GM10847 (cell line): Measurements from ENCODE around the gene ELAVL4.

Experiments
- POLR2A ChIP-seq: IDR thresholded peaks from 2 replicates; pipeline ENCODE4 v1.6.1; 2011; ENCODE audit not compliant: insufficient read length; ENCODE audit errors: extremely low read depth

ELAVL4 gene

DNA sequence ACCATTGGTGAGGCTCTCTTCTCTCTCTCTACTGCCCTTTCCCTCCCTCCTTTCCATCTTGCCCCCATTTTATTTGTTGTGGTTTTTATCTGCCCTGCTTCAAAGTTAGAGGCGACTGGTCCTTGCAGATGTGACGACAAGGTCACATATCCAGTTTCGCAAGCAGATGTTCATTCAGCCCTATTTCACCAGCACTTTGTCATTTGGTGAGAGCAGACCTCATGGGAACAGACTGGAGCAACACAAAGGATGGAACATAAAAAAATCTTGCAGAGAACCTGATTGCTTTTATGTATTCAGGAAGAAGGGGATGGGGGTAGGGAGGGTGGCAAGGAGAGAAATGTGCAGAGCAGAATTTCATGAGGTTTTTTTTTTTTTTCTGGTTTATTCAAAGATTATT, 84.3 kb downstream of the ELAVL4 start:
- TF ChIP-seq POLR2A, result no peak

DNA sequence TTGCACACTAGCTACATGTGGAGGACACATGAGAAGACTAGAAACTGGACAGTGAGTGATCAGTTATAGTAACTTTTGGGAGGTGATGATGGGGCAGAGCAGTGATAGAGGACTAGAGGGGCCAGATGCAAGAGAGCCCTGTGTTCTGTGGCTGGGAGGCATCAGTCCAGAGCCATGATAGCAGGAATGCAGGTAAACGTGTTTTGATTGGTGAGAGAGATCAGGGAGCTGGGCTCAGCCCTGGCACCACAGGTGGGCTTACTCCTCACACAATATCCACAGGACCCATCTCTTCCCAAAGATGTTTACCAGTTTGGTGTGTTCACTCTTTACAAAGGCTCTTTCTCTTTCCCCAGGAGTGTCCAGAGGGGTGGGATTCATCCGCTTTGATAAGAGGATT, 86.5 kb downstream of the ELAVL4 start:
- no peak for TF ChIP-seq POLR2A

DNA sequence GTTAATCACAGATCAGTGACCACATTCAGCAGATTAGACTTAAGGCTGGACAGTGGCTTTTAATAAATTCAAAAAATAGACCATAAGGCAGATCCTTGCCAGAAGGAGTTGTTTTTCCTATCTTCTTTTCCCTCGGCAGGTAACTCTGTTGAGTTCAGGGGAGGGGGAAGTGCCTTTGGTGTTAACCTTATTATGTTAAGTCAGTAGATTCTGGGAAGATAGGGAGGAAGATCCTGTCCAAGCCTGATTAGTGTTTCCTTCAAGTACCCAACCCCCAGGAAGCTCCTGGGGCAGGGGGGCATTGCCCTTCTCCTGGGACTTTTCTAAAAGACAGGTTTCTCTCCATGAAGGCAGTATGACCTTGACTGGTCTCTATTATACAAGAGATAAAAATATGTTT, 87.4 kb downstream of the ELAVL4 start:
- no peak for TF ChIP-seq POLR2A

DNA sequence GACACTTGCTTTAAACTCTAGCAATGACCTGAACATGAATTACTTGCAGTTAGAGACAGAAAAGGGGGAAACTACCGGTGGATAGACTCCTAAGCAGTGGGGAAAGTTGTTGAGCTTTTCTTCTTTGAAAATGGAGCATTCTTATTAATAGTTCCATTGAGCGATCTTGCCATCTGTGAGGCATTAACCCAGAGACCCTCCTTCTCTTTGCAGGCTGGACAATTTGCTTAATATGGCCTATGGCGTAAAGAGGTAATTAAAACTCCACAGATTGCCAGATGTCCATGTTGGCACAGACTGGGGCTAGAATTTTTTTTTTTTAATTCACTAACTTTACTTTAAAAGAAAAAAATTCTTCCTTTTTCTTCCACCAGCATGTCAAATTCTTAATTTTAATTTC, 88.5 kb downstream of the ELAVL4 start:
- TF ChIP-seq POLR2A, result no peak

DNA sequence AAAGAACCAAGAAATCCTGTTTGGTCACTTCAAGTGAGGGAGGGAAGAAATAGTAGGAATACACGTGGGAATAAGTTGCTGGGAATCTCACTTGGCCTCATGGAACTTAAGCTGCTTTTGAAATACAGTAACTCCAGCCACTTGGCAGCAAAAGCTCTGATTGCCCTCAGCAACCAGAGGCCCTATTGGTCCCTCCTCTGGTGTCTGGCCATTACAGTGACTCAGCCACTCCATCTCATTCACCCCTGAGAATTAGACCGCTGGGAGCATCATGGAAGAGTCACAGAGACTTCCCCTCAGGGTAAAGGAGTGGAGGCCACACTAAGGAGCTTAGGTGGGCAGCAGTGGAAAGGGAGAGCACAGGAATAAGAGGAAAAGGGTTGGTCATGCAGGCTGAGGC, 99.6 kb downstream of the ELAVL4 start:
- TF ChIP-seq POLR2A, result no peak

DNA sequence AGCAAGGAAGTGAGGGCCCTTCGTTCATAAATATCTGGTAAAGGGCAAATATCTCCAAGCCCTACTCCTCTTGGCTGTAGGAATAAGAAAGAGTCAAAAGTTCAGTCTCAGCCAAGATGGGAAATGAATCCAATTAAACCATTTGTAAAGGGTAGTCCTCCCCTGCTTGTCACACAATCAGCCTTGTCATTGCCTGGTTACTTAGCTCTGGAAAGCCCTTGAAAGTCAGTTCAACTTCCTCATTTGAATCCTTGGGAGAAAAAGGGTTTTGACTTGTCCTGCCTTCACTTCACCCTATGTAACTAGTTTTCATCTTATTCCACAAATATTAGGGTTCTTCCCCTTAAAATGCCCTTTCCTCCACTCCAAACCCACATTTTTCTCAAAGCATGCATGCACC, 100.0 kb downstream of the ELAVL4 start:
- TF ChIP-seq POLR2A, result no peak

DNA sequence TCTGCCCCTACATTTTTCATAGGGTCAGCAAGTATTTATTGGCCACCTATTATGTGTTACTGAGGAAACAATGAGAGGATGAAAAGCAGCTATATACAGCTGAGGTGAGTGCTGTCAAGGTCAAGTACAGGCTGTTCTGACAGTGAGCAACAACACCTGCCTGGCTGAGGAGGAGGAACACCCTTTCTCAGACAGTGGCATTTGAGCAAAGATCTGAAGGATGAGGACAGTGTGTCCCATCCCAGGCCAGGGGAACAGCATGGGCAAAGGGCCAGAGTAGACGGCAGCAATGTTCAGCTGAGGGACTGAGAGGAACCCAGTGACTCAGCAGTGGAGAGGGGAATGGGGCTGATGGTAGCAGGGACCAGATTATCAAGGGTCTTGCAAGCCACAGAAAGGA, 101.0 kb downstream of the ELAVL4 start:
- no peak for TF ChIP-seq POLR2A

DNA sequence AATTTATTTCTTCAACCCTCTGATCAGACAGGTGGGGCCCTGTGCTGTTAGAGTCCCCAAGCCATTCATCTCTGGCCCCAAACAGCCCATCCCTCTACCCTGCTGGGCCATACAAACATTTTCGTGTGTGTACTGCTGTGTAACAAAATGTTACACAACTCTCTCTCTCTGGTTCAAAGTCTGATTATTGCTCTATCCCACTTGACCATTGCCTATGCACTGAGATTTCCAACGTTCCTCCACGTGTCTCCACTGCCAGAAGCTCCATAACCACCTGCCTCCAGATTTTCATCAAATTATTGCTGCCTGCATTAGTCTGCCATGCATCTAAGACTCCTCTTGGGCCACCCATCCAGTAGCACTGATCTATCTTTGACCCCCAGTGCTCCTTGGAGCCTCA, 104.8 kb downstream of the ELAVL4 start:
- no peak for TF ChIP-seq POLR2A

DNA sequence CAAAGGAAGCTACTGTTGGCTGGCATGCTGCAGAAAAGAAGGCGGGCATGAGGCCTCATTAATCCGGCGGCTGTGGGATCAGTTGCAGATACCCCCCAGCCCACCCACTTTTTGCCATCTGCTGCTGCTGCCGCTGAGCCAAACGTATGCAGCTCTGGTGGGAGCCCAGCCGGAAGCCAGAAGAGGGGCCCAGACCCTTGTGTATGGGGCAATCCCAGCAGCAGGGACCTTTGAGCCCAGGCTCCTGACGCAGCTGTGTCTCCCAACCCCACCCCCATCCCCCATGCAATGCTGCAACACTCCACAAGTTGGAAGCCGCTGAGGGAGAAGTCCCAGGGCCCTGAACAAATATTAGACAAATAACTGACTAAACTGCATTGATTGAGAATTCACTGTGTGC, 106.0 kb downstream of the ELAVL4 start:
- TF ChIP-seq POLR2A, result no peak

DNA sequence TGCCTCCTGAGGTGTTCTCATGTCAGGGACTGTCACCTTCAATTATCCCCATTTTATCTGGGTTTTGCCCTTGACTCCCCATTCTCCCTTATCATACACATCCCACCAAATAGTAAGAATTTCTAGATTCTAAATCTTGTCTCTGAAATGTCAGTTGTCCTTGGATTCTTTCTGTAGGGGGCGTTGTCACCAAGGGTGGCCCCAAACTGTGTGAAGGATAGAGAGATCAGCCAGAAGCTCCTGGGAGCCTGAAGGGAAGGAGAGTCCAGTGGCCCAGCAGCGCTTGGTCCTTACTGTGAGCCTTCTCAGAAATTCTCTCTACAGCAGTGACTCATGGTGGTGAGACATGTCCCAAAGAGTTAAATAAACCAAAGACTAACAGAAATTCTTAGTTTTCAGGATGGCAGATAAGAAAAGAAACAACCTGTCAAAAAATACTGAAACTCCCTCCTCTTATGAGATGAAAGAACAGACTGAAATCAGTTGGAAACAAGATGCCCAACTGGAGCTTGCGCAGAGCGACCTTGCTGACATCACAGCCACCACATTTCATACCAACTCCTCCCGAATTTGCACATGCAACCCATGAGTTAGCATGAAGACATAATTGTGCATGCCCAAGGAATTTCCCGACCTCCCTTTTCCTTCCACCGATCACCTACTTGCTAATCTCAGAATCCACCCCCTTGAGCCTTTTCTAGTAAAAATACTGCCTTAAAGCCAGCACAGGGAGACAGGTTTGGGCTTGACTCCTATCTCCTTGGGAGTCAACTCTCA, 109.8 kb downstream of the ELAVL4 start:
- TF ChIP-seq POLR2A, result no peak

DNA sequence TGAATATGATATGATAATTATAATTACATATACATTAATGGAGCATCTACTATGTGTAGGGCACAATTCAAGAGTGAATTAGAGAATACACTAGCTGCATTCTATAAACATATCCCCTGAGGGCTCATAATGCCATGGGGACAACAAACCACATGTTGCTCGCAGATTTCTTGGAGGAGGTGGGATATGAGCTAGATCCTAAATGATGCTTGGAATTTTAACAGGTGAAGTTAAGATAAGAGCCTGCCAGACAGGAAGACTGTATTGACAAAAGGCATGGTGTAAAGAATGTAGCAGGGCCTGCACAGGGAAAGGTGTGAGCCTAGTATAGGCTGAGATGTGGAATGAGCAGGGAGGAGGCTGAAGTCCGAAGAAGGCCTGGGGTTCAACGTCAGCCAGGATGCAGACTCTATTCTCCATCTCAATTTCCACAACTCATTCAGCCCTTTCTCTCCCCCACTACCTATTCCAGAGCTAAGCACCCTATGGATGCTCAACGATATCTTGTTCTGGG, 120.2 kb downstream of the ELAVL4 start:
- no peak for TF ChIP-seq POLR2A

DNA sequence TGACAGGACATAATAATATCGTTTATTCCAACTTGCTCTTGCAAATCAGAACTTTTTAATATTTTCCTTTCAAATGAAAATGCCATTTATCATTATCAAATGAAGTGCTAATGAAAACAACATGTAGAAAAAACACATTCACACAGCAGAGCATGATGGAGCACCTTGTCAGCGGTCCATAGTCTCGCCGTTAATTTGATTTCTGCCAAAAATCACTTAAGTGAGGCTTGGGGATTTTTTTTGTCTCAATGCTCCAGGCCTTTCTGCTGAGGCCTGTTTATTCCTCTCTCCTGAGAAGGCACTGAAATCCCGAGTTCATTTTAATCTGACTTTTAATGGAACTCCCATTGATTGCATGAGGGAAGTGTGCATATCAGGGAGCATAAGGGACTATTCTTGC, 122.5 kb downstream of the ELAVL4 start:
- no peak for TF ChIP-seq POLR2A

DNA sequence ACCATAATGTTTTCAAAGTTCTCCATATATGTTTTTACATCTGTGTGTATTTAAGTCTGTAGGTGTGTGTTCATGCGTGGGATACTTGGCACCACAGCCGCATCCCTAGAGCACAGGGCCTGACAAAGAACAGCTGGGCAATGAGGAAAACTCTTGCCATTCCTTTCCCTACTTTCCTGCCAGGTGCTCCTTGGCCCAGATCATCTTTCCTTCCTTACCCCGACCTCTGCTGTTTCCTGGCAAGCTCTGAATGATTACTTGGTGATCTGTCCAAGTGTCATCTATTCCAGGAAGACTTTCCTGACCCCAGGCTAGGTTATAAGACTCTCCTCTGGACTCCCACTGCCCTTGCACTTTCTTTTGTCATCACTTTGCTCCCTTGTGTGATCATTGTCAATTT, 123.6 kb downstream of the ELAVL4 start:
- no peak for TF ChIP-seq POLR2A

DNA sequence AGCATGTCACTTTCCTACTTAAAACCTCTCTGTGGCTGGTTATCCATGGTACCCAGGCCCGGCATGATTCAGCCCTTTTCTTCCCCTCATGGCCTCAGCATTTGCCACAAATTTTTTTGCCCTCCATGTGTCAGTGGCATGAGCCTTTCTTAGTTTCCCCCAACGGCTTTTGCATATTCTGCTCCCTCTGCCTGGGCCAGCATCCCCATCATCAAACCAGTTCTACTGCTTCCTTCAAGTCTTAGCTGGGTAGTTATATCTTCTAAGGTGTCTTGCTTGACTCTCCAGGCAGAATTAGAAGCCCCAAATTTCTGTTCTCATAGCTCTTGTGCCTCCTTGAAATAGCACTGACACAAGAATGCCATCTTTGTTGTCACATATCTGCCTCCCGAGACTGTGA, 127.9 kb downstream of the ELAVL4 start:
- no peak for TF ChIP-seq POLR2A

DNA sequence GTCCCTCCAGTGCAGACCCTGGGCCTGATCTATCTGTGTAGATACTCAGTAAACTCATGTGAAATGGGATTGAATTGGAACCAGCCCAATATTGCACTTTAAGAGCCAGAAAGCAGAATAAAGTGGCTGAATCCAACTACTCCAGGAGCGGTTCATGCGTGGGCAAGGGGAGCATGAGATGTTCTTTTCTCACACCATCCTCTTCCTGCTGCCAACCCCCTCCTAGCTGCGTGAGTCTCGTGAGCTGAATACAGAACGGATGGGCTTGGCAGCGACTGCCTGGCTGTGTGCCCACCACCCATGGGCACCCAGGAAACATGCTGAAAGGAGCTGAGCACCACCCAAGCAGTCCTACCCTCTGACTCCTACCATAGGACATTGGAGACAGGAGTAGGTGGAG, 128.3 kb downstream of the ELAVL4 start:
- no peak for TF ChIP-seq POLR2A

DNA sequence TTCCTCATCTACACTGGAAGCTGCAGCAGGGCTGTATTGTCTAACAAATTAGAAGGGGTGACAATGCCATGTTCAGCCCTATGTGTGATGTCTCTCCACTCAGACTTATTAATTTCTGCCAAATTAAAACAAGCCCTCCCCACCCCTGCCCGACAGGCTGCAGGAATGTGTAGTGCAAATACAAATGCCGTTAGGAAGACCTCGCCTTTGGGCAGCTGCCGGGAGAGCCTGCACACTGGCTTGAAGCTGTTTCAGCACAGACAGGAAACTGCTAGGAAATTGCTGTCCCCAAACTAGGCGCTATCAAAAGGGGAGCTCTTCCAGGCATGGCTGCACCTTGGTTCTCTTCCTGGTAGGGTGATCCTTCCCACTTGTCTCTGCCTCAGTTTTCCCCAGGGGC, 135.2 kb downstream of the ELAVL4 start:
- TF ChIP-seq POLR2A, result no peak

DNA sequence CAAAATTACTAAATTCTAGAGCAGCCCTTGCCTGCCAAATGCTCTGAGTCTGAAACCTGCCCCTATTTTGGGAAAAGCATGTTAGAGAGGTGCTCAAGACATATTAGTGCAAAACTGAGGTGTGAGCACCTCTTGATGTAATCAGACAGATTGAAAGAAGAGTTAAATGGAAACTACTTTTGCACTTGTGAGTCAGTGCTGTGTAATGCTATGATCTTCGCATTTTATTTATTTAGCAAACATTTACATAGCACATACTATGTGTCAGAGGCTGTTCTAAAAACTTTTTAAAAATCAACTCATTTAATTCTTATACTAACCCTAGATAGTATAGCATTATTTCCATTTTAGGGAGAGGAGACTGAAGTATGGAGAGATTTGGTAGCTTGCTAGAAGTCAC, 138.1 kb downstream of the ELAVL4 start:
- no peak for TF ChIP-seq POLR2A

DNA sequence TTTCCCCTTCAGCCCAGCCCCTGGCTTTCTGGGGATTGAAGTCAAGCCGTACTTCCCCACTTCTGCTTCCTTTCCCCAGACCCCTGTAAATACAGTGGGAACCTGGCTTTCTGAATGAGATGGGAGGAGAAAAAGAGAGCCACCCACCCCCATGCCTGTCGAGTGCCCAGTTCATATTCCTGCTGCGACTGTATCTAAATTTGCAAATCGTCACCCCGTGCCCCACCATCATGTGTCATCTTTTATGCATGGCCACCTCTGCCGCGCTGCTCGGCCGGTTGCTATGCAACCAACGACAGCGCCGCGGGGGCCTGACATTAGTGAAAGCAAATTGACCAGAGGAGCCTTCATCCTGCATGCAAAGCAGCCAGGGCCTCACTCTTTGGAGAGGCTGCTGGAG, 143.0 kb downstream of the ELAVL4 start:
- no peak for TF ChIP-seq POLR2A

DNA sequence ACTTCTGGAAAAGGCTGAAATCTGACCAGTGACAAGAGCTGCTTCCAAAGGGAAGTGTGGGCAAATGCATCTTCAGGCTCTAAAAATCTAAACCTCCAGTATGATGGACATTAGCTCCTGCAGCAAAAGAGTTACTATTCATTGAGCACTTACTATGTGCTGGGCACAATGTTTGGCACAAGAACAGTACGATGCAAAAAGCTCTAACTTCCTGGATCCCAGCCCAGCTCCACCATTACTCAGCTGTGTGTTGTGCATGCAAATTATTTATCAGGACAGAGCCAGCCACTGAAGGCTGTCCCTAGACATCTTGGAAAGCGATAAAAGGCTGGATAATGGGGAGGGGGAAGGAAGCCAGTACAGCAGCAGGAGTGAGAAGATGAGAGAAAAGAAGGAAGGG, 143.5 kb downstream of the ELAVL4 start:
- TF ChIP-seq POLR2A, result no peak
